Heart left ventricle (tissue), 13 donors: ENCODE results near the gene YBX1.

Source experiments
- POLR2A ChIP-seq, 2 donors: fragments of 450-650 bp; IDR thresholded peaks; one replicate each; pipeline ENCODE4 v1.6.1; 2017; ENCODE audit warnings: antibody characterized with exemption in 2 of 2, mild to moderate bottlenecking in 2 of 2, moderate library complexity in 2 of 2
- TF ChIP-seq, protein P1 (sequence below), 12 donors: fragments of 200-600 bp; sonication (generic) in 4 of 12; IDR thresholded peaks; one replicate each; pipeline versions ENCODE4 v1.5.0 to v1.8.0; 2018 to 2022; ENCODE audit warnings: antibody characterized with exemption in 12 of 12, mild to moderate bottlenecking in 5 of 12
- donor health status: ischemic (EF 13 %, LVEDD 7.1; RV severe dilation, severe dysfunction).
- donor health status: DM: no; HTN: yes; CAD: no.
- donor health status: DM: no; HTN: no; CAD: no.
- donor health status: ischemic (EF 25% LVEDD 6.9; RV normal size, moderate dysfunction).
- donor health status: ischemic (EF 25% LVEDD 5.7; RV mildly dilated, moderate dysfunction).
- donor health status: ischemic (EF 35%, LVEDD 5.7; RV mildly dilated, moderate dysfunction).
- donor health status: nonischemic (EF 11% LVEDD 7.7; RV severe dilation, severe dysfunction).
- donor health status: DM: yes; HTN: yes; CAD: no.
- donor health status: PGD.
- donor health status: ischemic (EF 29% LVEDD 5.4; RV normal size, mild dysfunction).
- donor health status: nonischemic (EF 23%, LVEDD 6.1; RV moderate dilation, normal function).

DNA sequence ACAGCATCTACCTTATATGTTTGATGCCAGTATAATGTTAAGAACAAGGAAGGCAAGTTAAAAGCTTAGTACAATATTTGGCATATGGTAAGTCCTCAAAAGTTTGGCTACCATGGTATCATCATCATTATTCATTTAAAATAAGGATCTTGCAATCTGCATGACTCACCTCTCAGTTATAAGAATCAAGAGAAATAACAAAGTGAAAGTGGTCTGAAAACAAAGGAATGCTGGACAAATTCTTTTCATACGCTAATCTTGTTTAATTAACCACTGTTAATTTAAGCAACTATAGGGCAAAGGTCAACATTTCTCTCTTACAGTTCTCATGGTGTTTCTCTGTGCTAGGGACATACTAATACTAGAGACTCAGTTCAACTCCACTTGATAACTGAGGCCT is 70.9 kb downstream of the YBX1 start:
- TF ChIP-seq, protein P1, sequence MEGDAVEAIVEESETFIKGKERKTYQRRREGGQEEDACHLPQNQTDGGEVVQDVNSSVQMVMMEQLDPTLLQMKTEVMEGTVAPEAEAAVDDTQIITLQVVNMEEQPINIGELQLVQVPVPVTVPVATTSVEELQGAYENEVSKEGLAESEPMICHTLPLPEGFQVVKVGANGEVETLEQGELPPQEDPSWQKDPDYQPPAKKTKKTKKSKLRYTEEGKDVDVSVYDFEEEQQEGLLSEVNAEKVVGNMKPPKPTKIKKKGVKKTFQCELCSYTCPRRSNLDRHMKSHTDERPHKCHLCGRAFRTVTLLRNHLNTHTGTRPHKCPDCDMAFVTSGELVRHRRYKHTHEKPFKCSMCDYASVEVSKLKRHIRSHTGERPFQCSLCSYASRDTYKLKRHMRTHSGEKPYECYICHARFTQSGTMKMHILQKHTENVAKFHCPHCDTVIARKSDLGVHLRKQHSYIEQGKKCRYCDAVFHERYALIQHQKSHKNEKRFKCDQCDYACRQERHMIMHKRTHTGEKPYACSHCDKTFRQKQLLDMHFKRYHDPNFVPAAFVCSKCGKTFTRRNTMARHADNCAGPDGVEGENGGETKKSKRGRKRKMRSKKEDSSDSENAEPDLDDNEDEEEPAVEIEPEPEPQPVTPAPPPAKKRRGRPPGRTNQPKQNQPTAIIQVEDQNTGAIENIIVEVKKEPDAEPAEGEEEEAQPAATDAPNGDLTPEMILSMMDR (IDR thresholded peaks at IDR 0.05), result no peak
- TF ChIP-seq POLR2A (IDR thresholded peaks at IDR 0.05), result no peak
